Left lung (tissue), 10 donors: Measurements from ENCODE around the gene OPTN. TPM values are rescaled to one million over a fixed set of nuclear protein-coding genes. Genes with fewer than 3 reads are reported as not detected.
"Not testable (repeated sequence)": the region's sequence is repeated elsewhere in the genome, so short reads cannot be mapped to it uniquely, and the experiment has no call there.

Experiments used
- ATAC-seq: fragments of 200-7000 bp; cut with Tn5 transposase; one replicate; pipeline ENCODE4 v1.9.1; 2020; ENCODE audit warnings: moderate library complexity
- DNase-seq, 4 donors: peaks; one replicate each; pipeline ENCODE4 v3.0.0-alpha.2; 2013 to 2020
- H3K27ac ChIP-seq, 2 donors: fragments of 200-600 bp; sonication (generic) in 1 of 2; one replicate each; pipeline versions ENCODE4 v1.5.0 to v1.8.0; 2020 to 2021
- H3K27me3 ChIP-seq, 2 donors: fragments of 200-600 bp; sonication (generic) in 1 of 2; one replicate each; pipeline versions ENCODE4 v1.5.0 to v1.8.0; 2020 to 2021
- H3K36me3 ChIP-seq, 2 donors: fragments of 200-600 bp; sonication (generic) in 1 of 2; one replicate each; pipeline versions ENCODE4 v1.5.0 to v1.8.0; 2020 to 2021
- H3K4me1 ChIP-seq, 2 donors: fragments of 200-600 bp; one replicate each; pipeline ENCODE4 v1.8.0; 2021
- H3K4me3 ChIP-seq, 2 donors: fragments of 200-600 bp; sonication (generic) in 1 of 2; one replicate each; pipeline versions ENCODE4 v1.5.0 to v1.8.0; 2020 to 2021; ENCODE audit warnings: mild to moderate bottlenecking in 1 of 2
- H3K9me3 ChIP-seq, 2 donors: fragments of 200-600 bp; sonication (generic) in 1 of 2; one replicate each; pipeline versions ENCODE4 v1.5.0 to v1.8.0; 2020 to 2021
- intact Hi-C, 2 donors: fragments of 100-400 bp; cut with DNase I; formaldehyde crosslinking; loops; one replicate each; pipeline versions ENCODE4 v1.11.2 to v1.14.2; 2022
- polyA plus RNA-seq, 6 donors: library from polyadenylated mRNA; unstranded; fragments of 120-200 nt; gene quantifications; one replicate each; pipeline ENCODE4 v1.2.1, GENCODE V29; 2013; ENCODE audit not compliant: insufficient read length in 6 of 6
- total RNA-seq, 2 donors: library from RNA; stranded (reverse); fragmentation: NEBNext Ultra II Directional; extraction: Animal tissue kit (Norgen Biotek cat#: 25700); gene quantifications; one replicate each; pipeline ENCODE4 v1.2.1, GENCODE V29; 2021
- TF ChIP-seq, protein P1 (sequence below), 2 donors: fragments of 200-600 bp; sonication (generic) in 1 of 2; IDR thresholded peaks; one replicate each; pipeline versions ENCODE4 v1.5.0 to v1.8.0; 2021; ENCODE audit warnings: antibody characterized with exemption in 2 of 2
- donor health status: DM: no; HTN: yes; CAD: no.
- donor health status: DM: no; HTN: no; CAD: no.

The OPTN gene
- total and polyA plus RNA-seq, 8 donors = 36.0 to 51.3 (median 37.3) TPM

DNA sequence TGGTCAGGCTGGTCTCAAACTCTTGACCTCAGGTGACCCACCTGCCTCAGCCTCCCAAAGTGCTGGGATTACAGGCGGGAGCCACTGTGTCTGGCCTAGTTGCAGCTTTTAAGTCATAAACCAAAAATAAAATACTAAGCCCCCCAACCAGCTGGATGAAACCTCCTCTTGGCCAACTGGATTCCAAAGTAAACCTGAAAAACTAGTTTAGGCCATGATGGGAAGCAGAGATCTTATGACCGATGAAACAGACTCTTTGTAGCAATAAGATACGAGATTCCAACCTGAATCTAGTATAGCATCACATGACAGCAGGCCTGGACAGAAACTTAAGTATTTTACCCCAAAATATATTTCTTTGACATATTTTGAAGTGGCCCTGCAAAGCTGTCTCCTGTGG is 52.3 kb downstream of the OPTN start:
- ATAC-seq = no peak
- TF ChIP-seq, protein P1, sequence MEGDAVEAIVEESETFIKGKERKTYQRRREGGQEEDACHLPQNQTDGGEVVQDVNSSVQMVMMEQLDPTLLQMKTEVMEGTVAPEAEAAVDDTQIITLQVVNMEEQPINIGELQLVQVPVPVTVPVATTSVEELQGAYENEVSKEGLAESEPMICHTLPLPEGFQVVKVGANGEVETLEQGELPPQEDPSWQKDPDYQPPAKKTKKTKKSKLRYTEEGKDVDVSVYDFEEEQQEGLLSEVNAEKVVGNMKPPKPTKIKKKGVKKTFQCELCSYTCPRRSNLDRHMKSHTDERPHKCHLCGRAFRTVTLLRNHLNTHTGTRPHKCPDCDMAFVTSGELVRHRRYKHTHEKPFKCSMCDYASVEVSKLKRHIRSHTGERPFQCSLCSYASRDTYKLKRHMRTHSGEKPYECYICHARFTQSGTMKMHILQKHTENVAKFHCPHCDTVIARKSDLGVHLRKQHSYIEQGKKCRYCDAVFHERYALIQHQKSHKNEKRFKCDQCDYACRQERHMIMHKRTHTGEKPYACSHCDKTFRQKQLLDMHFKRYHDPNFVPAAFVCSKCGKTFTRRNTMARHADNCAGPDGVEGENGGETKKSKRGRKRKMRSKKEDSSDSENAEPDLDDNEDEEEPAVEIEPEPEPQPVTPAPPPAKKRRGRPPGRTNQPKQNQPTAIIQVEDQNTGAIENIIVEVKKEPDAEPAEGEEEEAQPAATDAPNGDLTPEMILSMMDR (IDR thresholded peaks at IDR 0.05) = no peak
- Histone ChIP-seq H3K27ac (no peak overlapping the region), H3K4me1 (no peaks in the 10 kb centered on the region), H3K36me3 (no peaks in the 10 kb centered on the region), H3K4me3 (no peak overlapping the region), H3K27me3 (no peaks in the 10 kb centered on the region), H3K9me3 (no peaks in the 10 kb centered on the region)
- intact Hi-C loops = no loop called here
- DNase-seq = no peak

DNA sequence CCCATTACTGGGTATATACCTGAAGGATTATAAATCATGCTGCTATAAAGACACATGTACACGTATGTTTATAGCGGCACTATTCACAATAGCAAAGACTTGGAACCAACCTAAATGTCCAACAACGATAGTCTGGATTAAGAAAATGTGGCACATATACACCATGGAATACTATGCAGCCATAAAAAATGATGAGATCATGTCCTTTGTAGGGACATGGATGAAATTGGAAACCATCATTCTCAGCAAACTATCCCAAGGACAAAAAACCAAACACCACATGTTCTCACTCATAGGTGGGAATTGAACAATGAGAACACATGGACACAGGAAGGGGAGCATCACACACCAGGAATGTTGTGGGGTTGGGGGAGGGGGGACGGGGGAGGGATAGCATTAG is 55.9 kb downstream of the OPTN start:
- intact Hi-C loops, ATAC-seq, H3K9me3 ChIP-seq, H3K4me3 ChIP-seq, DNase-seq, H3K27ac ChIP-seq, H3K27me3 ChIP-seq, H3K4me1 ChIP-seq, H3K36me3 ChIP-seq: not testable (repeated sequence)

DNA sequence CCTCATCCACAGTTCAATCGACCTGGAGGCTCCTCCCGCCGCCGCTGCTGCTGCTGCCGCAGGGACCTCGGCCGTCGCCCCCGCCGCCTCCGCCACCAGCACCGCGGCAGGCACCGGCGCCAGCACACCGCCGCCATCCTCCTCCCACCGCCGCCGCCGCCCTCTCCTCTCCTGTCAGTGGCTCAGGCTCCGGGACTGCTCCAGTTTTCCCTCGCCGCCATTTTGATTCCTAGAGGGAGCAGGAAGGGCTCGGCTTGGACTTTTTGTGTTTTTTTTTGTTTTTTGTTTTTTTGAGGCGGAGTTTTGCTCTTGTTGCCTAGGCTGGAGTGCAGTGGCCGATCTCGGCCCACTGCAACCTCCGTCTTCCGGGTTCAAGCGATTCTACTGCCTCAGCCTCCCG is 58.4 kb downstream of the OPTN start:
- H3K27ac ChIP-seq = no peak overlapping the region
- DNase-seq = peak in 1 of 4 donors; percentile 80
- TF ChIP-seq, protein P1 (IDR thresholded peaks at IDR 0.05) = no peak
- no peaks in the 10 kb centered on the region for H3K27me3 ChIP-seq
- no peaks in the 10 kb centered on the region for H3K36me3 ChIP-seq
- intact Hi-C loops = no loop called here
- H3K4me1 ChIP-seq = peaks cover 0 to 16% of the 10 kb centered on the region in 2 donors
- H3K9me3 ChIP-seq = no peaks in the 10 kb centered on the region
- ATAC-seq = no peak
- H3K4me3 ChIP-seq = peak overlapping the region; percentile 11 to 19

DNA sequence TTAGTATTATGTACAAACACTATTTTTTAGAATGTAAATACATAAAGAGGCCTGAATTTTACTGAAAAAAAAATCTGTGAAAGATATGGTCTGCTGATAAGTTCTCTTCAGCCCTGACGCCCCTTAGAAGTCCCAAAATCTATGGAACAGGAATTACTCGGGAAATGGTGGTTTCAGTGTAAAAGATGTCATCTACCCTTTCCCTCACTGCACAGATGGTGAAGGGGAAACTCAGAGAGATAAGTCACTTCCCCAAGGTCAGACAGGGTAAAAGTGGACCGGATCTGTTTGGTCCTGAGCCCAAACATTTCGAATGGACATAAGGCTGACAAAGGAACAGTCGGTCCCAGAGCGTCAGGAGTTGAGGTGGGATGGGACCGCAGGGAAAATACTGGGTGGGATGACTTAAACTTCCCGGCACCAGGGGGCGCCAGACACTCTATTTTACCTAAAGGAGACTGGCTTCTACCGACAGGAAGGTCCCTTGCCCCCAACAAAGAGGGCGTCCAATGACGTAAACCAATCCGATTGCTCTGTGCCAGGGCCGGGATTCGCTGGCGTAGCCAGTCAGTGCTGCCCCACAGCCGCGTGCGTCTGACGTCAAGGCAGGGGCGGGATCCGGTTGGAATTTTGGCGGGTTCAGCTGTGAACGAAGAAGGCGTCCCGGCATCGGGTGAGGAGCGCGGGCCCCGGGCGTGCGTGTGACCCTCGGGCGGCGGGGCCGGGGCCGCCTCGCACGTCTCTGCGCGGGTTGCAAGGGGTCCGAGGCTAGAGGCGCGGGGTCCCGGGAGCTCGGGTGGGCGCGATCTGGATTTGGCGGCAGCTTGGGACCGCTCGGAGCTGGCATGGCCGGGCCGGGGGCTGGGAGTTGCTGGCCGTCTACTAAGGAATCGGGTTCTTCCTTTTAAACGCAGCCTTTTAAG is 61.2 kb downstream of the OPTN start, which contains the start of gene MCM10:
Gene MCM10, plus strand, starts transcription at position 625 of the 923 bp plus-strand sequence. CDS start 2,645 bp downstream, outside the sequence.
- Histone ChIP-seq H3K4me1 (peaks cover 0 to 16% of the 10 kb centered on the region in 2 donors), H3K4me3 (peak within 1 kb of the TSS; percentile 32 to 50), H3K9me3 (no peaks in the 10 kb centered on the region), H3K27ac (peak within 1 kb of the TSS in 1 of 2 donors; percentile 33), H3K27me3 (no peaks in the 10 kb centered on the region), H3K36me3 (no peaks in the 10 kb centered on the region)
- ATAC-seq (peak; percentile 100), DNase-seq (peak; percentile 96 to 100 (median 98))
- TF ChIP-seq, protein P1 (IDR thresholded peaks at IDR 0.05) = peak; percentile 80 to 84
- intact Hi-C loops = no loop called here

DNA sequence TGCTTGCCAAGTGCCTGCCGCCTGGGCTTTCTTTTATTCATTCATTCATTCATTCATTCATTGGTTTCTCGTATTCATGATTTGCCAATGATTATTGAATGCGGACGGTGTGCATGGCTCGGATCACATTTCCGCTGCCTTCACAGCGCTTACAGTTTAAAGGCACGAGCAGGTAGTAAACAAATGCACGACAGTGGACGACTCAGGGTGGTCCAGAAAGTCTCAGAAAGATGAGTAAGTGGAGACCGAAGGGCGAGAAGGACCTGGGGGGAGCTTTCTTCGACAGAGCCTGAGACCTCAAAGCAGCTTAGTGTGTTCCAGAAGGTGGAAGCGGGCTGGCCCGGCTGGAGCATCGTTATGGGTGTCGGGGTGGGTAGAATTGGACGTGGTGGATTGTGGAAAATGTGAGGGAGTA is 61.9 kb downstream of the OPTN start:
- H3K27me3 ChIP-seq = no peaks in the 10 kb centered on the region
- peak overlapping the region; percentile 32 to 50 for H3K4me3 ChIP-seq
- TF ChIP-seq, protein P1 (IDR thresholded peaks at IDR 0.05) = no peak
- H3K4me1 ChIP-seq = peaks cover 0 to 16% of the 10 kb centered on the region in 2 donors
- intact Hi-C loops = no loop called here
- H3K27ac ChIP-seq = no peak overlapping the region
- H3K36me3 ChIP-seq = no peaks in the 10 kb centered on the region
- DNase-seq (no peak), ATAC-seq (no peak)
- H3K9me3 ChIP-seq = no peaks in the 10 kb centered on the region
